HEK293 (cell line): ENCODE measurements around the gene RABEP2.

Experiments used
- CTCF ChIA-PET: fragments of 350-600 bp; formaldehyde crosslinking; extraction: SDS; loops from one replicate; lab custom pipeline; 2021; ENCODE audit warnings: antibody characterized with exemption; lab: Yijun Ruan, JAX
- POLR2A ChIA-PET: fragments of 300-600 bp; formaldehyde crosslinking; extraction: SDS; loops from one replicate; lab custom pipeline; 2020; ENCODE audit warnings: antibody characterized with exemption, inconsistent platforms; lab: Yijun Ruan, JAX
- H3K27ac ChIP-seq: fragments of 200-500 bp; sonication (Bioruptor generic); 2 replicates; pipeline ENCODE4 v1.5.1; 2014; ENCODE audit warnings: low read depth, low read length, control low read depth, inconsistent platforms; ENCODE audit errors: extremely low read depth
- H3K36me3 ChIP-seq, 2 experiments: fragments of 200-500 bp in 1 of 2; sonication (Bioruptor generic) in 1 of 2; 1 replicate in 1 of 2; 2 replicates in 1 of 2; pipeline ENCODE4 v1.5.1; 2014 to 2017; ENCODE audit warnings: inconsistent platforms in 2 of 2, low read length in 2 of 2; ENCODE audit not compliant: control insufficient read depth in 2 of 2, insufficient read depth in 1 of 2
- H3K4me1 ChIP-seq: fragments of 200-500 bp; sonication (Bioruptor generic); 2 replicates; pipeline ENCODE4 v1.5.1; 2014; ENCODE audit warnings: mild to moderate bottlenecking, low read length, inconsistent platforms; ENCODE audit not compliant: control insufficient read depth, insufficient read depth
- H3K4me3 ChIP-seq: 2 replicates; pipeline ENCODE4 v1.5.1; 2011; ENCODE audit warnings: low read depth, mild to moderate bottlenecking, control low read depth, low read length, moderate library complexity
- H3K9me3 ChIP-seq: fragments of 200-500 bp; sonication (Bioruptor generic); 2 replicates; pipeline ENCODE4 v1.5.1; 2014; ENCODE audit warnings: low read depth, low read length, inconsistent platforms; ENCODE audit not compliant: control insufficient read depth, insufficient read depth
- GFI1B ChIP-seq: fragments of 450-650 bp; formaldehyde crosslinking; IDR thresholded peaks from 2 replicates; pipeline ENCODE4 v1.5.1; 2016; ENCODE audit warnings: missing biosample characterization, missing genetic modification characterization
- HOXC10 ChIP-seq: sonication (generic); formaldehyde crosslinking; IDR thresholded peaks from 2 replicates; pipeline ENCODE4 v1.8.1; 2023; ENCODE audit warnings: mild to moderate bottlenecking, missing genetic modification reagents
- IKZF3 ChIP-seq: fragments of 450-650 bp; IDR thresholded peaks from 2 replicates; pipeline ENCODE4 v1.5.0; 2018; ENCODE audit warnings: missing biosample characterization, mild to moderate bottlenecking, missing genetic modification characterization, moderate library complexity
- KLF10 ChIP-seq: fragments of 450-650 bp; IDR thresholded peaks from 2 replicates; pipeline ENCODE4 v1.5.1; 2018; ENCODE audit warnings: missing biosample characterization, mild to moderate bottlenecking, missing genetic modification characterization
- KLF16 ChIP-seq: fragments of 450-650 bp; formaldehyde crosslinking; IDR thresholded peaks from 2 replicates; pipeline ENCODE4 v1.5.1; 2017; ENCODE audit warnings: missing biosample characterization, missing genetic modification characterization
- KLF8 ChIP-seq: fragments of 450-650 bp; formaldehyde crosslinking; IDR thresholded peaks from 2 replicates; pipeline ENCODE4 v1.5.1; 2016; ENCODE audit warnings: missing biosample characterization, missing genetic modification characterization
- PRDM6 ChIP-seq: fragments of 450-650 bp; formaldehyde crosslinking; IDR thresholded peaks from 2 replicates; pipeline ENCODE4 v1.5.1; 2017; ENCODE audit warnings: missing biosample characterization, missing genetic modification characterization
- SCRT2 ChIP-seq: fragments of 450-650 bp; formaldehyde crosslinking; IDR thresholded peaks from 2 replicates; pipeline ENCODE4 v1.5.1; 2016; ENCODE audit warnings: missing biosample characterization, missing genetic modification characterization
- SETDB1 ChIP-seq: IDR thresholded peaks from one replicate; pipeline ENCODE4 v1.6.1; 2017; ENCODE audit warnings: mild to moderate bottlenecking, low read length, moderate library complexity, mixed read lengths; ENCODE audit not compliant: insufficient read length
- TSHZ1 ChIP-seq: fragments of 450-650 bp; formaldehyde crosslinking; IDR thresholded peaks from 2 replicates; pipeline ENCODE4 v1.5.1; 2016; ENCODE audit warnings: missing biosample characterization, missing genetic modification characterization, borderline replicate concordance
- ZBTB11 ChIP-seq: fragments of 450-650 bp; formaldehyde crosslinking; conservative IDR thresholded peaks from 2 replicates; pipeline ENCODE4 v1.5.1; 2016; ENCODE audit warnings: low read depth, missing biosample characterization, missing genetic modification characterization
- ZBTB20 ChIP-seq: fragments of 450-650 bp; formaldehyde crosslinking; IDR thresholded peaks from 2 replicates; pipeline ENCODE4 v1.5.1; 2016; ENCODE audit warnings: missing biosample characterization, missing genetic modification characterization
- ZBTB48 ChIP-seq: fragments of 450-650 bp; formaldehyde crosslinking; IDR thresholded peaks from 2 replicates; pipeline ENCODE4 v1.5.1; 2016; ENCODE audit warnings: missing biosample characterization, missing genetic modification characterization
- ZNF169 ChIP-seq: fragments of 450-650 bp; formaldehyde crosslinking; IDR thresholded peaks from 2 replicates; pipeline ENCODE4 v1.5.1; 2016; ENCODE audit warnings: missing biosample characterization, missing genetic modification characterization
- ZNF174 ChIP-seq: fragments of 450-650 bp; formaldehyde crosslinking; IDR thresholded peaks from 2 replicates; pipeline ENCODE4 v1.5.0; 2017; ENCODE audit warnings: missing biosample characterization, mild to moderate bottlenecking, missing genetic modification characterization
- ZNF221 ChIP-seq: fragments of 450-650 bp; formaldehyde crosslinking; IDR thresholded peaks from 2 replicates; pipeline ENCODE4 v1.5.1; 2017; ENCODE audit warnings: missing biosample characterization, missing genetic modification characterization, borderline replicate concordance
- ZNF239 ChIP-seq: fragments of 450-650 bp; formaldehyde crosslinking; IDR thresholded peaks from 2 replicates; pipeline ENCODE4 v1.5.1; 2016; ENCODE audit warnings: missing biosample characterization, missing genetic modification characterization
- ZNF366 ChIP-seq: fragments of 450-650 bp; formaldehyde crosslinking; conservative IDR thresholded peaks from 2 replicates; pipeline ENCODE4 v1.5.1; 2016; ENCODE audit warnings: missing biosample characterization, missing genetic modification characterization
- ZNF449 ChIP-seq: fragments of 450-650 bp; formaldehyde crosslinking; IDR thresholded peaks from 2 replicates; pipeline ENCODE4 v1.5.1; 2017; ENCODE audit warnings: missing biosample characterization, mild to moderate bottlenecking, missing genetic modification characterization, moderate library complexity
- ZNF488 ChIP-seq: fragments of 450-650 bp; formaldehyde crosslinking; IDR thresholded peaks from 2 replicates; pipeline ENCODE4 v1.5.1; 2016; ENCODE audit warnings: missing biosample characterization, missing genetic modification characterization
- ZNF549 ChIP-seq: fragments of 450-650 bp; IDR thresholded peaks from 2 replicates; pipeline ENCODE4 v1.5.1; 2018; ENCODE audit warnings: missing biosample characterization, missing genetic modification characterization, mild to moderate bottlenecking, inconsistent platforms, moderate library complexity
- ZNF560 ChIP-seq: fragments of 450-650 bp; formaldehyde crosslinking; IDR thresholded peaks from 2 replicates; pipeline ENCODE4 v1.5.1; 2017; ENCODE audit warnings: missing biosample characterization, missing genetic modification characterization, borderline replicate concordance
- ZNF623 ChIP-seq: fragments of 450-650 bp; formaldehyde crosslinking; IDR thresholded peaks from 2 replicates; pipeline ENCODE4 v1.5.1; 2016; ENCODE audit warnings: missing biosample characterization, missing genetic modification characterization
- ZNF664 ChIP-seq: fragments of 450-650 bp; formaldehyde crosslinking; IDR thresholded peaks from 2 replicates; pipeline ENCODE4 v1.5.1; 2016; ENCODE audit warnings: missing biosample characterization, missing genetic modification characterization
- ZNF670 ChIP-seq: fragments of 450-650 bp; formaldehyde crosslinking; IDR thresholded peaks from 2 replicates; pipeline ENCODE4 v1.5.1; 2016; ENCODE audit warnings: missing biosample characterization, missing genetic modification characterization, low read depth
- ZNF701 ChIP-seq: fragments of 450-650 bp; formaldehyde crosslinking; IDR thresholded peaks from 2 replicates; pipeline ENCODE4 v1.5.1; 2016; ENCODE audit warnings: missing biosample characterization, missing genetic modification characterization
- ZNF707 ChIP-seq: fragments of 450-650 bp; formaldehyde crosslinking; IDR thresholded peaks from 2 replicates; pipeline ENCODE4 v1.5.1; 2016; ENCODE audit warnings: missing biosample characterization, missing genetic modification characterization
- ZNF785 ChIP-seq: fragments of 450-650 bp; formaldehyde crosslinking; IDR thresholded peaks from 2 replicates; pipeline ENCODE4 v1.5.1; 2016; ENCODE audit warnings: missing biosample characterization, missing genetic modification characterization
- ZXDB ChIP-seq: fragments of 450-650 bp; formaldehyde crosslinking; IDR thresholded peaks from 2 replicates; pipeline ENCODE4 v1.5.1; 2016; ENCODE audit warnings: missing biosample characterization, missing genetic modification characterization

Gene RABEP2

GRCh38 chr16:28951410-28951943, 26.4 kb upstream of the RABEP2 start:
- H3K36me3 ChIP-seq = peaks cover 35 to 45% of the 10 kb centered on the region in 2 experiments
- ChIA-PET CTCF (interaction anchor here (0.6 to 0.7 kb wide), 2 partner anchors 26 to 360 kb away, joined by 3 read pairs; no protein-coding TSS in a partner anchor), POLR2A (interaction anchor here (2.2 kb wide), 1 partner anchor 72 kb away, joined by 8 read pairs; the partner anchor contains the start of gene ATP2A1)
- no peaks in the 10 kb centered on the region for H3K4me1 ChIP-seq
- H3K9me3 ChIP-seq = no peaks in the 10 kb centered on the region
- peak overlapping the region; percentile 90 for H3K4me3 ChIP-seq
- H3K27ac ChIP-seq = peak overlapping the region; percentile 83; the same call in 1 of the 2 replicates
- TF ChIP-seq ZXDB = no peak
- TF ChIP-seq ZNF449 (tag by site-specific recombination) = no peak
- no peak for TF ChIP-seq ZNF785
- no peak for TF ChIP-seq ZNF664 (tag by site-specific recombination)
- TF ChIP-seq ZNF174 (tag by site-specific recombination) = no peak
- no peak for TF ChIP-seq ZNF239 (tag by site-specific recombination)
- TF ChIP-seq ZNF549 = no peak
- TF ChIP-seq ZBTB48 = peak; percentile 42; the same call in 1 of the 2 replicates
- TF ChIP-seq KLF10 (tag by site-specific recombination) = no peak
- TF ChIP-seq HOXC10 (CRISPR knock-in tag) = no peak
- TF ChIP-seq ZBTB20 (tag by site-specific recombination) = peak; percentile 67; the same call in 1 of the 2 replicates
- TF ChIP-seq GFI1B = no peak
- no peak for TF ChIP-seq ZNF623 (tag by site-specific recombination)
- TF ChIP-seq TSHZ1 (tag by site-specific recombination) = no peak
- TF ChIP-seq ZBTB11 (tag by site-specific recombination) = no peak; the same call in 1 of the 2 replicates
- TF ChIP-seq SCRT2 (tag by site-specific recombination) = no peak
- no peak for TF ChIP-seq ZNF221 (tag by site-specific recombination)
- no peak for TF ChIP-seq PRDM6 (tag by site-specific recombination)
- no peak for TF ChIP-seq ZNF560 (tag by site-specific recombination)
- TF ChIP-seq ZNF366 = no peak
- TF ChIP-seq SETDB1 = no peak
- TF ChIP-seq KLF8 (tag by site-specific recombination) = 0 out of 2 replicates have a peak, but pooled peaks have one; percentile 16
- TF ChIP-seq ZNF670 = no peak
- no peak for TF ChIP-seq ZNF169 (tag by site-specific recombination)
- TF ChIP-seq ZNF707 (tag by site-specific recombination) = no peak
- TF ChIP-seq KLF16 (tag by site-specific recombination) = no peak
- TF ChIP-seq IKZF3 (tag by site-specific recombination) = no peak
- TF ChIP-seq ZNF488 (tag by site-specific recombination) = no peak
- no peak for TF ChIP-seq ZNF701
